ENCODE measurements around the gene METTL15.

METTL15 gene

DNA sequence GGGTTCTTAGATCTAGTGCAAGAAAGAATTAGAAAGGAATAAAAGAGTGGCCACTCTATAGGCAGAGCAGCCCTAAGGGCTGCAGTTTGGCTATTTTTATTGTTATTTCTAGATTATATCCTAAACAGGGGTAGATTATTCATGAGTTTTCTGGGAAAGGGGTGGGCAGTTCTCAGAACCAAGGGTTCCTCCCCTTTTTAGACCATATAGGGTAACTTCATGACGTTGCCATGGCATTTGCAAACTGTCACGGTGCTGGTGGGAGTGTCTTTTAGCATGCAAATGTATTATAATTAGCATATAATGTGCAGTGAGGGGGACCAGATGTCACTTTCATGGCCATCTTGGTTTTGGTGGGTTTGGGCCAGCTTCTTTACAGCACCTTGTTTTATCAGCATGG is 44.6 kb downstream of the METTL15 start:
- Histone ChIP-seq H3K27me3 (ENCODE audit: insufficient read depth, low read length) (no peaks in the 10 kb centered on the region), H3K9me3 (ENCODE audit: low read length) (no peaks in the 10 kb centered on the region)

DNA sequence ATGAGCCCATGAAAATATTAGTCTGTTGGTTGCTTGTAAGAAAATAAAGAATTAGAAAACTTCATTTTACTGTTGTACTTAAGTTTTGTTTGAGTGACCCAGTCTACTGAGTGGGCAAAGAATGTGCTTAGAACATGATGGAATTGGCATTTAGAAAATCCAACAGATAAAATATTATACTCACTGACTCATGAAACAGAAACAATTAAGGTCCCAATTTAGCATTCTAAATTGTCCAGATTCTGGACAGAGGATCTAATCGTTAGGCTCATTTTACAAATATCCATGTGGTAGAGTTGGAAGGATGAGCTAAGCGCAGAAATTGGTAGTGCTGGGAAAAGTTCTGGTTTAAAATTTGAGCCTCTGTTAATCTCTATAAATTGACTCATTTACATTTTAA is 45.4 kb downstream of the METTL15 start:
- Histone ChIP-seq H3K27me3 (ENCODE audit: insufficient read depth, low read length) (no peaks in the 10 kb centered on the region), H3K4me3 (ENCODE audit: low read depth, low read length, poor library complexity, severe bottlenecking) (no peak overlapping the region), H3K4me1 (ENCODE audit: insufficient read depth, low read length, severe bottlenecking) (no peaks in the 10 kb centered on the region), H3K4me2 (ENCODE audit: low read length) (no peak overlapping the region), H3K79me2 (ENCODE audit: insufficient read depth, low read length) (no peaks in the 10 kb centered on the region), H4K20me1 (ENCODE audit: insufficient read depth, low read length) (no peaks in the 10 kb centered on the region), H3K9me3 (ENCODE audit: low read length) (no peaks in the 10 kb centered on the region), H3K9me2 (ENCODE audit: low read depth, low read length) (no peaks in the 10 kb centered on the region), H3K27ac (ENCODE audit: low read depth, low read length, poor library complexity, severe bottlenecking) (no peak overlapping the region), H3F3A (ENCODE audit: insufficient read depth, low read length) (no peaks in the 10 kb centered on the region), H3K36me3 (ENCODE audit: insufficient read depth, low read length) (peaks cover 12% of the 10 kb centered on the region), H3K9ac (ENCODE audit: low read length) (no peak overlapping the region), H2AFZ (ENCODE audit: low read length) (no peak overlapping the region)
- TF ChIP-seq EZH2 (IDR thresholded peaks at IDR 0.05; ENCODE audit: borderline replicate concordance, low read length) = no peak
- TF ChIP-seq CTCF (IDR thresholded peaks at IDR 0.05; ENCODE audit: low read length) = no peak

More for the DNA sequence above, 44.6 kb downstream of the METTL15 start:
- H3K4me3 ChIP-seq (ENCODE audit: low read depth, low read length, poor library complexity, severe bottlenecking) = no peak overlapping the region
- no peaks in the 10 kb centered on the region for H3K79me2 ChIP-seq (ENCODE audit: insufficient read depth, low read length)
- peaks cover 8% of the 10 kb centered on the region for H3K36me3 ChIP-seq (ENCODE audit: insufficient read depth, low read length)
- H2AFZ ChIP-seq (ENCODE audit: low read length) = no peak overlapping the region
- H3K4me2 ChIP-seq (ENCODE audit: low read length) = no peak overlapping the region
- no peaks in the 10 kb centered on the region for H3F3A ChIP-seq (ENCODE audit: insufficient read depth, low read length)
- H4K20me1 ChIP-seq (ENCODE audit: insufficient read depth, low read length) = no peaks in the 10 kb centered on the region
- no peaks in the 10 kb centered on the region for H3K4me1 ChIP-seq (ENCODE audit: insufficient read depth, low read length, severe bottlenecking)
- no peaks in the 10 kb centered on the region for H3K9me2 ChIP-seq (ENCODE audit: low read depth, low read length)
- H3K9ac ChIP-seq (ENCODE audit: low read length) = no peak overlapping the region
- no peak overlapping the region for H3K27ac ChIP-seq (ENCODE audit: low read depth, low read length, poor library complexity, severe bottlenecking)
- TF ChIP-seq EZH2 (IDR thresholded peaks at IDR 0.05; ENCODE audit: borderline replicate concordance, low read length) (no peak), CTCF (IDR thresholded peaks at IDR 0.05; ENCODE audit: low read length) (no peak)

GRCh38 chr11:28168718-28169117 is 60.5 kb downstream of the METTL15 start:
- no peaks in the 10 kb centered on the region; the same call in 1 of the 2 replicates for H3K36me3 ChIP-seq (ENCODE audit: insufficient read depth, low read length)
- no peak overlapping the region for H2AFZ ChIP-seq (ENCODE audit: low read length)
- no peaks in the 10 kb centered on the region for H3K27me3 ChIP-seq (ENCODE audit: insufficient read depth, low read length)
- no peak for TF ChIP-seq EZH2 (IDR thresholded peaks at IDR 0.05; ENCODE audit: borderline replicate concordance, low read length)
- no peak for TF ChIP-seq CTCF (IDR thresholded peaks at IDR 0.05; ENCODE audit: low read length)
- H3K27ac ChIP-seq (ENCODE audit: low read depth, low read length, poor library complexity, severe bottlenecking) = no peak overlapping the region
- H3K4me2 ChIP-seq (ENCODE audit: low read length) = no peak overlapping the region
- no peaks in the 10 kb centered on the region for H3K9me3 ChIP-seq (ENCODE audit: low read length)
- no peaks in the 10 kb centered on the region for H3F3A ChIP-seq (ENCODE audit: insufficient read depth, low read length)
- H3K79me2 ChIP-seq (ENCODE audit: insufficient read depth, low read length) = no peaks in the 10 kb centered on the region
- H3K9me2 ChIP-seq (ENCODE audit: low read depth, low read length) = no peaks in the 10 kb centered on the region
- no peak overlapping the region for H3K4me3 ChIP-seq (ENCODE audit: low read depth, low read length, poor library complexity, severe bottlenecking)
- H3K4me1 ChIP-seq (ENCODE audit: insufficient read depth, low read length, severe bottlenecking) = no peaks in the 10 kb centered on the region
- H3K9ac ChIP-seq (ENCODE audit: low read length) = no peak overlapping the region
- no peaks in the 10 kb centered on the region for H4K20me1 ChIP-seq (ENCODE audit: insufficient read depth, low read length)

Measured in OCI-LY1 (cell line).